ENCODE measurements around the gene PTTG2. TPM values are rescaled to one million over a fixed set of nuclear protein-coding genes. Genes with fewer than 3 reads are reported as not detected.
"Not testable (repeated sequence)": the region's sequence is repeated elsewhere in the genome, so short reads cannot be mapped to it uniquely, and the experiment has no call there.

The PTTG2 gene
- 1 to 10 TPM; 1.4 to 2.3 (median 1.7) TPM for total RNA-seq
- 2.2 TPM for total RNA-seq (2013)
- 0 to 0.92 (median 0.25) reads per million in 29 experiments for total RNA-seq

DNA sequence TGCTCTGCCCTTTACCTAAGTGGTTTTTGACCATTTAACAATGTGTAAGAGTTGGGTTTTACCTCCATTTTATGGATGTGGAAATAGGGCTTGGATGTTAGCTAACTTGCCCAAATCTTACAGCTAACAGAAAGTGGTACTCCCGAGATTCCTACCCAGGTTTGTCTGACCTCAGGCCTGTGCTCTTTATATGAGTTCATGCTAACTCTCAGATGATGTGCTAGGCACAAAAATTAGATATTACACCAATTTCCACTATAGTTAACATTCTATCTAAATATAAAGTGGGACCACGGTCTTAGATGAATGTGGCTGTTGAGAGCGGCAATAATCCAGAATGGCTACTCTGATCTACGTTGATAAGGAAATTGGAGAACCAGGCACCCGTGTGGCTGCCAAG lies at the start of gene PTTG2:
PTTG2 (plus strand) TSS at position 301 of the 400 bp plus-strand sequence; CDS start at position 338, 37 bp downstream.
- peaks cover 11% of the 10 kb centered on the region for H3K36me3 Mint-ChIP-seq
- no peak for DNase-seq
- no peaks in the 10 kb centered on the region for H3K36me3 ChIP-seq (ENCODE audit: control insufficient read depth in 2 of 2, extremely low read depth in 1 of 2, insufficient read depth in 1 of 2, low read length in 1 of 2)
- no peaks in the 10 kb centered on the region for H3K9me3 Mint-ChIP-seq
- H3K4me1 Mint-ChIP-seq, result peaks cover 5 to 8% (median 6%) of the 10 kb centered on the region in 3 donors
- no peak within 1 kb of the TSS for H3K4me3 ChIP-seq (ENCODE audit: control insufficient read depth in 1 of 2, extremely low read depth in 1 of 2, low read length in 1 of 2)
- H3K27me3 Mint-ChIP-seq, result no peaks in the 10 kb centered on the region
- no peak within 1 kb of the TSS for H3K4me3 Mint-ChIP-seq
- H3K4me1 ChIP-seq (ENCODE audit: control insufficient read depth in 1 of 2, extremely low read depth in 1 of 2, insufficient read depth in 2 of 2, low read length in 2 of 2), result no peaks in the 10 kb centered on the region
- no peak within 1 kb of the TSS for H3K27ac ChIP-seq (ENCODE audit: low read length)
- H3K27me3 ChIP-seq (replicated peaks in 1 of 2; ENCODE audit: control insufficient read depth in 2 of 2, extremely low read depth in 1 of 2, insufficient read depth in 2 of 2, low read length in 1 of 2), result no peaks in the 10 kb centered on the region
- WGBS (ENCODE audit: insufficient coverage), result 98% methylated on average over 3 of the region's 5 CpGs
- CTCF ChIA-PET, result no interaction called here
- ATAC-seq (replicated peaks in 1 of 4), result no peak
- POLR2A ChIA-PET, result no interaction called here
- H3K27ac Mint-ChIP-seq, result no peak within 1 kb of the TSS
- no peaks in the 10 kb centered on the region for H3K9me3 ChIP-seq

GRCh38 chr4:37914539-37914938 lies 45.7 kb upstream of the PTTG2 start:
- Mint-ChIP-seq H3K36me3 (peaks cover 28% of the 10 kb centered on the region), H3K27me3 (no peaks in the 10 kb centered on the region), H3K4me3 (no peak overlapping the region), H3K9me3 (no peaks in the 10 kb centered on the region), H3K4me1 (peaks cover 25 to 30% (median 26%) of the 10 kb centered on the region in 3 donors), H3K27ac (no peak overlapping the region)
- H3K9me3 ChIP-seq, result no peaks in the 10 kb centered on the region
- POLR2A ChIA-PET, result no interaction called here
- peaks cover 0 to 4% of the 10 kb centered on the region in 2 donors for H3K36me3 ChIP-seq (ENCODE audit: control insufficient read depth in 2 of 2, extremely low read depth in 1 of 2, insufficient read depth in 1 of 2, low read length in 1 of 2)
- CTCF ChIA-PET, result interaction anchor here (0.6 to 1.1 kb wide), 2 partner anchors 14 to 739 kb away, joined by 3 read pairs; no protein-coding TSS in a partner anchor
- no peak overlapping the region for H3K27ac ChIP-seq (ENCODE audit: low read length)
- no peaks in the 10 kb centered on the region for H3K27me3 ChIP-seq (replicated peaks in 1 of 2; ENCODE audit: control insufficient read depth in 2 of 2, extremely low read depth in 1 of 2, insufficient read depth in 2 of 2, low read length in 1 of 2)
- H3K4me3 ChIP-seq (ENCODE audit: control insufficient read depth in 1 of 2, extremely low read depth in 1 of 2, low read length in 1 of 2), result no peak overlapping the region
- no peak for DNase-seq
- no peak for ATAC-seq (replicated peaks in 1 of 4)
- 96% methylated on average over 3 of the region's 3 CpGs for WGBS (ENCODE audit: insufficient coverage)
- H3K4me1 ChIP-seq (ENCODE audit: control insufficient read depth in 1 of 2, extremely low read depth in 1 of 2, insufficient read depth in 2 of 2, low read length in 2 of 2), result no peaks in the 10 kb centered on the region

- ATAC-seq (replicated peaks in 1 of 4) (no peak), DNase-seq (no peak)
- Mint-ChIP-seq H3K4me3 (no peak overlapping the region), H3K9me3 (no peaks in the 10 kb centered on the region), H3K27me3 (no peaks in the 10 kb centered on the region), H3K27ac (no peak overlapping the region), H3K36me3 (peaks cover 28% of the 10 kb centered on the region), H3K4me1 (peaks cover 27 to 31% (median 29%) of the 10 kb centered on the region in 3 donors)
- CTCF ChIA-PET, result interaction anchor here in 1 of 2 donors (0.8 kb wide), 1 partner anchor 114 kb away, joined by 3 read pairs; no protein-coding TSS in a partner anchor
- no peaks in the 10 kb centered on the region for H3K9me3 ChIP-seq
- WGBS (ENCODE audit: insufficient coverage), result no CpG with 5 or more reads among the region's 7 CpGs
- no peaks in the 10 kb centered on the region for H3K27me3 ChIP-seq (replicated peaks in 1 of 2; ENCODE audit: control insufficient read depth in 2 of 2, extremely low read depth in 1 of 2, insufficient read depth in 2 of 2, low read length in 1 of 2)
- peaks cover 0 to 4% of the 10 kb centered on the region in 2 donors for H3K36me3 ChIP-seq (ENCODE audit: control insufficient read depth in 2 of 2, extremely low read depth in 1 of 2, insufficient read depth in 1 of 2, low read length in 1 of 2)
- no peaks in the 10 kb centered on the region for H3K4me1 ChIP-seq (ENCODE audit: control insufficient read depth in 1 of 2, extremely low read depth in 1 of 2, insufficient read depth in 2 of 2, low read length in 2 of 2)
- no peak overlapping the region for H3K27ac ChIP-seq (ENCODE audit: low read length)
- no peak overlapping the region for H3K4me3 ChIP-seq (ENCODE audit: control insufficient read depth in 1 of 2, extremely low read depth in 1 of 2, low read length in 1 of 2)
- POLR2A ChIA-PET, result interaction anchor here in 1 of 2 donors (0.6 kb wide), 1 partner anchor 106 kb away, joined by 5 read pairs; no protein-coding TSS in a partner anchor
These were observed 42.8 kb upstream of the PTTG2 start for GRCh38 chr4:37917388-37917787.

DNA sequence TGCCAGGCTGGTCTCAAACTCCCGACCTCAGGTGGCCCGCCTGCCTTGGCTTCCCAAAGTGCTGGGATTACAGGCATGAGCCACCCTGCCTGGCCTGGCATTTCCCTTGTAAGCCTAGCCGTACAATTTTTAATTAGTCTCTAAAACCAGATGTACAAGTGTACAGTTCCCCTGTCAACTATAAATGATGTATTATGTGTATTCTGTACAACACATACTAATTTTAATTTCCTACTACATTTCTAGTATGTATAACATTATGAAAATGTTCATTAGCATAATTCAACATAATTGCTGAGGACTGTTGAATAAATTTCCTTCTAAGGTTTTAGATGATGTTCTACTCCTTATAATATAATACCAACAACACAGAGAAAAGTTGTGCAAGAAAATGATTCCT lies 41.5 kb upstream of the PTTG2 start:
- 100% methylated on average over 2 of the region's 3 CpGs for WGBS (ENCODE audit: insufficient coverage)
- ATAC-seq (replicated peaks in 1 of 4) (no peak), DNase-seq (no peak)
- Histone ChIP-seq H3K27ac (ENCODE audit: low read length) (no peak overlapping the region), H3K27me3 (replicated peaks in 1 of 2; ENCODE audit: control insufficient read depth in 2 of 2, extremely low read depth in 1 of 2, insufficient read depth in 2 of 2, low read length in 1 of 2) (no peaks in the 10 kb centered on the region), H3K36me3 (ENCODE audit: control insufficient read depth in 2 of 2, extremely low read depth in 1 of 2, insufficient read depth in 1 of 2, low read length in 1 of 2) (peaks cover 0 to 6% of the 10 kb centered on the region in 2 donors), H3K9me3 (no peaks in the 10 kb centered on the region), H3K4me3 (ENCODE audit: control insufficient read depth in 1 of 2, extremely low read depth in 1 of 2, low read length in 1 of 2) (no peak overlapping the region), H3K4me1 (ENCODE audit: control insufficient read depth in 1 of 2, extremely low read depth in 1 of 2, insufficient read depth in 2 of 2, low read length in 2 of 2) (no peaks in the 10 kb centered on the region)
- Mint-ChIP-seq H3K4me1 (peaks cover 25 to 32% (median 26%) of the 10 kb centered on the region in 3 donors), H3K27me3 (no peaks in the 10 kb centered on the region), H3K27ac (no peak overlapping the region), H3K9me3 (no peaks in the 10 kb centered on the region), H3K4me3 (no peak overlapping the region), H3K36me3 (peaks cover 33% of the 10 kb centered on the region)
- POLR2A ChIA-PET, result interaction anchor here in 1 of 2 donors (0.7 kb wide), 1 partner anchor 117 kb away, joined by 6 read pairs; no protein-coding TSS in a partner anchor
- CTCF ChIA-PET, result no interaction called here

- POLR2A ChIA-PET, result no interaction called here
- no peaks in the 10 kb centered on the region for H3K9me3 Mint-ChIP-seq
These were observed 37.9 kb upstream of the PTTG2 start for GRCh38 chr4:37922328-37922727.

GRCh38 chr4:37923089-37923488 lies 37.1 kb upstream of the PTTG2 start:
- POLR2A ChIA-PET; H3K27me3 Mint-ChIP-seq; H3K27me3 ChIP-seq (replicated peaks in 1 of 2; ENCODE audit: control insufficient read depth in 2 of 2, extremely low read depth in 1 of 2, insufficient read depth in 2 of 2, low read length in 1 of 2); ATAC-seq (replicated peaks in 1 of 4); H3K4me3 Mint-ChIP-seq; CTCF ChIA-PET; H3K27ac Mint-ChIP-seq; H3K9me3 ChIP-seq; H3K9me3 Mint-ChIP-seq; H3K4me1 ChIP-seq (ENCODE audit: control insufficient read depth in 1 of 2, extremely low read depth in 1 of 2, insufficient read depth in 2 of 2, low read length in 2 of 2); DNase-seq; H3K4me3 ChIP-seq (ENCODE audit: control insufficient read depth in 1 of 2, extremely low read depth in 1 of 2, low read length in 1 of 2); H3K36me3 ChIP-seq (ENCODE audit: control insufficient read depth in 2 of 2, extremely low read depth in 1 of 2, insufficient read depth in 1 of 2, low read length in 1 of 2); H3K27ac ChIP-seq (ENCODE audit: low read length): not testable (repeated sequence)
- peaks cover 37 to 42% (median 37%) of the 10 kb centered on the region in 3 donors for H3K4me1 Mint-ChIP-seq
- H3K36me3 Mint-ChIP-seq, result peaks cover 44% of the 10 kb centered on the region

More at GRCh38 chr4:37922328-37922727, 37.9 kb upstream of the PTTG2 start:
- peaks cover 33 to 37% (median 33%) of the 10 kb centered on the region in 3 donors for H3K4me1 Mint-ChIP-seq
- peaks cover 39% of the 10 kb centered on the region for H3K36me3 Mint-ChIP-seq
- WGBS (ENCODE audit: insufficient coverage), result 61% methylated on average over 3 of the region's 4 CpGs
- H3K27ac ChIP-seq (ENCODE audit: low read length), result no peak overlapping the region
- CTCF ChIA-PET, result no interaction called here
- no peaks in the 10 kb centered on the region for H3K27me3 ChIP-seq (replicated peaks in 1 of 2; ENCODE audit: control insufficient read depth in 2 of 2, extremely low read depth in 1 of 2, insufficient read depth in 2 of 2, low read length in 1 of 2)
- H3K4me1 ChIP-seq (ENCODE audit: control insufficient read depth in 1 of 2, extremely low read depth in 1 of 2, insufficient read depth in 2 of 2, low read length in 2 of 2), result no peaks in the 10 kb centered on the region
- no peak overlapping the region for H3K27ac Mint-ChIP-seq
- ATAC-seq (replicated peaks in 1 of 4) (no peak), DNase-seq (no peak)
- no peaks in the 10 kb centered on the region for H3K27me3 Mint-ChIP-seq
- no peaks in the 10 kb centered on the region for H3K9me3 ChIP-seq
- no peak overlapping the region for H3K4me3 Mint-ChIP-seq
- peaks cover 0 to 2% of the 10 kb centered on the region in 2 donors for H3K36me3 ChIP-seq (ENCODE audit: control insufficient read depth in 2 of 2, extremely low read depth in 1 of 2, insufficient read depth in 1 of 2, low read length in 1 of 2)
- no peak overlapping the region for H3K4me3 ChIP-seq (ENCODE audit: control insufficient read depth in 1 of 2, extremely low read depth in 1 of 2, low read length in 1 of 2)
